ENCODE measurements around the gene PLEKHA1.
A peak's percentile ranks its signal among the peaks of the same experiment; 100 is the strongest.

Gene PLEKHA1

GRCh38 chr10:122402548-122403131, 28.1 kb downstream of the PLEKHA1 start:
- intact Hi-C loops (cut with DNase I) = no loop called here
- no peak for DNase-seq

- no peak for DNase-seq
- intact Hi-C loops (cut with DNase I) = no loop called here
These were observed 30.1 kb downstream of the PLEKHA1 start for GRCh38 chr10:122404576-122404975.

GRCh38 chr10:122407375-122408125, 33.0 kb downstream of the PLEKHA1 start:
- intact Hi-C loops (cut with DNase I) = no loop called here
- DNase-seq = peak in 34 of 42 donors; percentile 13 to 89 (median 66)

GRCh38 chr10:122413327-122413726, 38.8 kb downstream of the PLEKHA1 start:
- intact Hi-C loops (cut with DNase I) = no loop called here

GRCh38 chr10:122417667-122418066, 43.2 kb downstream of the PLEKHA1 start:
- intact Hi-C loops (cut with DNase I) = no loop called here
- no peak for DNase-seq

More at GRCh38 chr10:122413327-122413726, 38.8 kb downstream of the PLEKHA1 start:
- no peak for DNase-seq

GRCh38 chr10:122419016-122419415, 44.5 kb downstream of the PLEKHA1 start:
- intact Hi-C loops (cut with DNase I) = no loop called here
- no peak for DNase-seq

GRCh38 chr10:122419876-122420623, 45.5 kb downstream of the PLEKHA1 start:
- intact Hi-C loops (cut with DNase I) = loop anchor here (10.0 kb wide), 1 partner anchor 45 kb away; the partner anchor contains the start of gene PLEKHA1

GRCh38 chr10:122420624-122421007, 46.1 kb downstream of the PLEKHA1 start:
- DNase-seq = no peak
- intact Hi-C loops (cut with DNase I) = loop anchor here (10.0 kb wide), 1 partner anchor 46 kb away; the partner anchor contains the start of gene PLEKHA1

More at GRCh38 chr10:122419876-122420623, 45.5 kb downstream of the PLEKHA1 start:
- no peak for DNase-seq

GRCh38 chr10:122421054-122421625, 46.6 kb downstream of the PLEKHA1 start:
- intact Hi-C loops (cut with DNase I) = loop anchor here (10.0 kb wide), 1 partner anchor 46 kb away; the partner anchor contains the start of gene PLEKHA1
- no peak for DNase-seq

GRCh38 chr10:122421742-122422141, 47.2 kb downstream of the PLEKHA1 start:
- intact Hi-C loops (cut with DNase I) = loop anchor here (10.0 kb wide), 1 partner anchor 47 kb away; the partner anchor contains the start of gene PLEKHA1
- no peak for DNase-seq

GRCh38 chr10:122422266-122422989, 47.9 kb downstream of the PLEKHA1 start:
- intact Hi-C loops (cut with DNase I) = loop anchor here (10.0 kb wide), 1 partner anchor 48 kb away; the partner anchor contains the start of gene PLEKHA1
- no peak for DNase-seq

- DNase-seq = no peak
These were observed 49.6 kb downstream of the PLEKHA1 start for GRCh38 chr10:122424059-122424458.

GRCh38 chr10:122426829-122427228, 52.3 kb downstream of the PLEKHA1 start:
- DNase-seq = no peak
- intact Hi-C loops (cut with DNase I) = loop anchor here (10.0 kb wide), 1 partner anchor 52 kb away; the partner anchor contains the start of gene PLEKHA1

More at GRCh38 chr10:122424059-122424458, 49.6 kb downstream of the PLEKHA1 start:
- intact Hi-C loops (cut with DNase I) = loop anchor here (10.0 kb wide), 1 partner anchor 49 kb away; the partner anchor contains the start of gene PLEKHA1

GRCh38 chr10:122427280-122427679, 52.8 kb downstream of the PLEKHA1 start:
- intact Hi-C loops (cut with DNase I) = loop anchor here (10.0 kb wide), 1 partner anchor 52 kb away; the partner anchor contains the start of gene PLEKHA1

GRCh38 chr10:122435212-122435827, 60.8 kb downstream of the PLEKHA1 start:
- DNase-seq = no peak
- intact Hi-C loops (cut with DNase I) = loop anchor here (5.0 to 10.0 kb wide), 3 partner anchors 91 to 138 kb away; no protein-coding TSS in a partner anchor

More at GRCh38 chr10:122427280-122427679, 52.8 kb downstream of the PLEKHA1 start:
- no peak for DNase-seq

- no peak for DNase-seq
- intact Hi-C loops (cut with DNase I) = no loop called here
These were observed 67.5 kb downstream of the PLEKHA1 start for GRCh38 chr10:122441961-122442360.

- intact Hi-C loops (cut with DNase I) = no loop called here
- no peak for DNase-seq
These were observed 71.0 kb downstream of the PLEKHA1 start for GRCh38 chr10:122445469-122445868.

- intact Hi-C loops (cut with DNase I) = no loop called here
- DNase-seq = no peak
These were observed 71.4 kb downstream of the PLEKHA1 start for GRCh38 chr10:122445904-122446303.

All from head of caudate nucleus (tissue), 42 donors.